ENCODE measurements around the gene MEIOB. TPM values are rescaled to one million over a fixed set of nuclear protein-coding genes. Genes with fewer than 3 reads are reported as not detected.
A peak's percentile ranks its signal among the peaks of the same experiment; 100 is the strongest.
"Not testable (repeated sequence)": the region's sequence is repeated elsewhere in the genome, so short reads cannot be mapped to it uniquely, and the experiment has no call there.

Gene MEIOB
- polyA plus RNA-seq, 3 donors = 0.83 to 2.1 (median 1.3) TPM

GRCh38 chr16:1884889-1885288, 12.9 kb upstream of the MEIOB start:
- DNase-seq (ENCODE audit: extremely low read depth in 1 of 11, low read depth in 9 of 11, low spot score in 4 of 11) = no peak

- no peak for DNase-seq (ENCODE audit: extremely low read depth in 1 of 11, low read depth in 9 of 11, low spot score in 4 of 11)
Observed at GRCh38 chr16:1884155-1884760, 12.3 kb upstream of the MEIOB start.

GRCh38 chr16:1881172-1881571, 9.2 kb upstream of the MEIOB start:
- not testable (repeated sequence) for DNase-seq (ENCODE audit: extremely low read depth in 1 of 11, low read depth in 9 of 11, low spot score in 4 of 11)

GRCh38 chr16:1879477-1879876, 7.5 kb upstream of the MEIOB start:
- no peak for DNase-seq (ENCODE audit: extremely low read depth in 1 of 11, low read depth in 9 of 11, low spot score in 4 of 11)

- no peak for DNase-seq (ENCODE audit: extremely low read depth in 1 of 11, low read depth in 9 of 11, low spot score in 4 of 11)
Observed at GRCh38 chr16:1878256-1878655, 6.3 kb upstream of the MEIOB start.

- no peak for DNase-seq (ENCODE audit: extremely low read depth in 1 of 11, low read depth in 9 of 11, low spot score in 4 of 11)
Observed at GRCh38 chr16:1877804-1878203, 5.8 kb upstream of the MEIOB start.

- no peak for DNase-seq (ENCODE audit: extremely low read depth in 1 of 11, low read depth in 9 of 11, low spot score in 4 of 11)
Observed at GRCh38 chr16:1877089-1877488, 5.1 kb upstream of the MEIOB start.

GRCh38 chr16:1876468-1876867, 4.5 kb upstream of the MEIOB start:
- no peak for DNase-seq (ENCODE audit: extremely low read depth in 1 of 11, low read depth in 9 of 11, low spot score in 4 of 11)

GRCh38 chr16:1876066-1876465, 4.1 kb upstream of the MEIOB start:
- not testable (repeated sequence) for DNase-seq (ENCODE audit: extremely low read depth in 1 of 11, low read depth in 9 of 11, low spot score in 4 of 11)

GRCh38 chr16:1874854-1875253, 2.9 kb upstream of the MEIOB start:
- peak in 3 of 11 donors; percentile 12 to 32 (median 26) for DNase-seq (ENCODE audit: extremely low read depth in 1 of 11, low read depth in 9 of 11, low spot score in 4 of 11)

- DNase-seq (ENCODE audit: extremely low read depth in 1 of 11, low read depth in 9 of 11, low spot score in 4 of 11) = no peak
Observed at GRCh38 chr16:1870365-1871082, 1.4 kb downstream of the MEIOB start.

GRCh38 chr16:1865902-1866690, 5.9 kb downstream of the MEIOB start:
- DNase-seq (ENCODE audit: extremely low read depth in 1 of 11, low read depth in 9 of 11, low spot score in 4 of 11) = no peak

- peak in 5 of 11 donors; percentile 10 to 34 (median 29) for DNase-seq (ENCODE audit: extremely low read depth in 1 of 11, low read depth in 9 of 11, low spot score in 4 of 11)
Observed at GRCh38 chr16:1863681-1864460, 8.1 kb downstream of the MEIOB start.

- DNase-seq (ENCODE audit: extremely low read depth in 1 of 11, low read depth in 9 of 11, low spot score in 4 of 11) = no peak
Observed at GRCh38 chr16:1862394-1862793, 9.6 kb downstream of the MEIOB start.

GRCh38 chr16:1861730-1862129, 10.2 kb downstream of the MEIOB start:
- DNase-seq (ENCODE audit: extremely low read depth in 1 of 11, low read depth in 9 of 11, low spot score in 4 of 11) = no peak

- no peak for DNase-seq (ENCODE audit: extremely low read depth in 1 of 11, low read depth in 9 of 11, low spot score in 4 of 11)
Observed at GRCh38 chr16:1859650-1860049, 12.3 kb downstream of the MEIOB start.

- no peak for DNase-seq (ENCODE audit: extremely low read depth in 1 of 11, low read depth in 9 of 11, low spot score in 4 of 11)
Observed at GRCh38 chr16:1858189-1858865, 13.6 kb downstream of the MEIOB start.

GRCh38 chr16:1857433-1858097, 14.4 kb downstream of the MEIOB start:
- DNase-seq (ENCODE audit: extremely low read depth in 1 of 11, low read depth in 9 of 11, low spot score in 4 of 11) = no peak

All from renal cortex interstitium (tissue), 11 donors.